Osteocyte (in vitro differentiated cells): ENCODE data around the gene LRRC45. TPM values are rescaled to one million over a fixed set of nuclear protein-coding genes. Genes with fewer than 3 reads are reported as not detected.

Source experiments
- DNase-seq: peaks from one replicate; pipeline ENCODE4 v3.0.0; 2021; ENCODE audit warnings: mixed read lengths; ENCODE audit not compliant: unreplicated experiment; ENCODE audit errors: extremely low spot score
- H3K27ac Mint-ChIP-seq: one replicate; pipeline ENCODE4 v1.8.0; 2021; ENCODE audit warnings: mild to moderate bottlenecking, mixed read lengths; ENCODE audit not compliant: unreplicated experiment
- H3K27me3 Mint-ChIP-seq: one replicate; pipeline ENCODE4 v1.8.0; 2021; ENCODE audit warnings: mixed read lengths; ENCODE audit not compliant: unreplicated experiment
- H3K36me3 Mint-ChIP-seq: one replicate; pipeline ENCODE4 v1.8.0; 2021; ENCODE audit warnings: mixed read lengths; ENCODE audit not compliant: unreplicated experiment
- H3K4me1 Mint-ChIP-seq: one replicate; pipeline ENCODE4 v1.8.0; 2021; ENCODE audit warnings: mixed read lengths; ENCODE audit not compliant: unreplicated experiment
- H3K4me3 Mint-ChIP-seq: one replicate; pipeline ENCODE4 v1.8.0; 2021; ENCODE audit warnings: mild to moderate bottlenecking, moderate library complexity, mixed read lengths; ENCODE audit not compliant: unreplicated experiment
- H3K9me3 Mint-ChIP-seq: one replicate; pipeline ENCODE4 v1.8.0; 2021; ENCODE audit warnings: mixed read lengths; ENCODE audit not compliant: unreplicated experiment
- total RNA-seq: library from RNA; stranded (reverse); gene quantifications from 2 replicates; pipeline ENCODE4 v1.2.1, GENCODE V29; 2021
- TF ChIP-seq, protein P1 (sequence below): fragments of 200-600 bp; sonication (generic); IDR thresholded peaks from 2 replicates; pipeline ENCODE4 v1.5.0; 2021; ENCODE audit warnings: antibody characterized with exemption, mild to moderate bottlenecking, moderate library complexity

The LRRC45 gene
- total RNA-seq, 1 donor from 2014 or later: 9.4 TPM

GRCh38 chr17:82079001-82079677 lies 56.0 kb downstream of the LRRC45 start:
- TF ChIP-seq, protein P1, sequence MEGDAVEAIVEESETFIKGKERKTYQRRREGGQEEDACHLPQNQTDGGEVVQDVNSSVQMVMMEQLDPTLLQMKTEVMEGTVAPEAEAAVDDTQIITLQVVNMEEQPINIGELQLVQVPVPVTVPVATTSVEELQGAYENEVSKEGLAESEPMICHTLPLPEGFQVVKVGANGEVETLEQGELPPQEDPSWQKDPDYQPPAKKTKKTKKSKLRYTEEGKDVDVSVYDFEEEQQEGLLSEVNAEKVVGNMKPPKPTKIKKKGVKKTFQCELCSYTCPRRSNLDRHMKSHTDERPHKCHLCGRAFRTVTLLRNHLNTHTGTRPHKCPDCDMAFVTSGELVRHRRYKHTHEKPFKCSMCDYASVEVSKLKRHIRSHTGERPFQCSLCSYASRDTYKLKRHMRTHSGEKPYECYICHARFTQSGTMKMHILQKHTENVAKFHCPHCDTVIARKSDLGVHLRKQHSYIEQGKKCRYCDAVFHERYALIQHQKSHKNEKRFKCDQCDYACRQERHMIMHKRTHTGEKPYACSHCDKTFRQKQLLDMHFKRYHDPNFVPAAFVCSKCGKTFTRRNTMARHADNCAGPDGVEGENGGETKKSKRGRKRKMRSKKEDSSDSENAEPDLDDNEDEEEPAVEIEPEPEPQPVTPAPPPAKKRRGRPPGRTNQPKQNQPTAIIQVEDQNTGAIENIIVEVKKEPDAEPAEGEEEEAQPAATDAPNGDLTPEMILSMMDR: no peak
- peaks cover 10% of the 10 kb centered on the region for H3K36me3 Mint-ChIP-seq
- H3K27ac Mint-ChIP-seq: no peak overlapping the region
- H3K27me3 Mint-ChIP-seq: no peaks in the 10 kb centered on the region
- no peaks in the 10 kb centered on the region for H3K4me1 Mint-ChIP-seq
- no peak for DNase-seq
- no peak overlapping the region for H3K4me3 Mint-ChIP-seq
- H3K9me3 Mint-ChIP-seq: no peaks in the 10 kb centered on the region

GRCh38 chr17:82080048-82080788 lies 57.1 kb downstream of the LRRC45 start:
- TF ChIP-seq, protein P1: no peak
- Mint-ChIP-seq H3K4me3 (no peak overlapping the region), H3K27me3 (no peaks in the 10 kb centered on the region), H3K4me1 (no peaks in the 10 kb centered on the region), H3K36me3 (peaks cover 12% of the 10 kb centered on the region), H3K27ac (no peak overlapping the region), H3K9me3 (no peaks in the 10 kb centered on the region)
- DNase-seq: no peak

Other genes starting within 250 kb of the LRRC45 start
- gene GCGR, start 219.2 kb upstream of the LRRC45 start, total RNA-seq: not detected in 2 replicates
- 169 and 176 TPM in 2 replicates for gene MCRIP1, start 190.0 kb upstream of the LRRC45 start, total RNA-seq
- 0.62 TPM in 1 of 2 replicates, not detected in the other for gene PPP1R27, start 188.3 kb upstream of the LRRC45 start, total RNA-seq
- gene P4HB, start 162.8 kb upstream of the LRRC45 start, total RNA-seq: 792 and 837 TPM in 2 replicates
- 430 and 433 TPM in 2 replicates for gene ARHGDIA, start 152.0 kb upstream of the LRRC45 start, total RNA-seq
- 72.6 and 78.5 TPM in 2 replicates for gene ALYREF, start 131.7 kb upstream of the LRRC45 start, total RNA-seq
- 119 and 138 TPM in 2 replicates for gene ANAPC11, start 131.6 kb upstream of the LRRC45 start, total RNA-seq
- gene NPB, start 121.1 kb upstream of the LRRC45 start, total RNA-seq: 0.56 and 0.68 TPM in 2 replicates
- gene PCYT2, start 111.9 kb upstream of the LRRC45 start, total RNA-seq: 33.2 and 38.0 TPM in 2 replicates
- 18.8 and 20.9 TPM in 2 replicates for gene SIRT7, start 105.1 kb upstream of the LRRC45 start, total RNA-seq
- 34.7 and 35.6 TPM in 2 replicates for gene MAFG, start 95.6 kb upstream of the LRRC45 start, total RNA-seq
- 123 and 128 TPM in 2 replicates for gene PYCR1, start 86.0 kb upstream of the LRRC45 start, total RNA-seq
- gene MYADML2, start 76.1 kb upstream of the LRRC45 start, total RNA-seq: not detected in 2 replicates
- 0.30 TPM in 1 of 2 replicates, not detected in the other for gene NOTUM, start 62.1 kb upstream of the LRRC45 start, total RNA-seq
- gene ASPSCR1, start 45.7 kb upstream of the LRRC45 start, total RNA-seq: 45.9 and 47.1 TPM in 2 replicates
- gene CENPX, start 427 bp upstream of the LRRC45 start, total RNA-seq: 29.4 and 31.7 TPM in 2 replicates
- gene RAC3, start 8.4 kb downstream of the LRRC45 start, total RNA-seq: 19.4 and 21.8 TPM in 2 replicates
- 69.0 and 71.0 TPM in 2 replicates for gene DCXR, start 14.4 kb downstream of the LRRC45 start, total RNA-seq
- gene RFNG, start 28.5 kb downstream of the LRRC45 start, total RNA-seq: 37.3 and 41.0 TPM in 2 replicates
- gene GPS1, start 28.6 kb downstream of the LRRC45 start, total RNA-seq: 100 and 108 TPM in 2 replicates
- gene DUS1L, start 42.5 kb downstream of the LRRC45 start, total RNA-seq: 69.3 and 73.3 TPM in 2 replicates
- 134 and 136 TPM in 2 replicates for gene FASN, start 74.9 kb downstream of the LRRC45 start, total RNA-seq
- 50.8 and 57.9 TPM in 2 replicates for gene CCDC57, start 189.5 kb downstream of the LRRC45 start, total RNA-seq
- gene SLC16A3, start 205.7 kb downstream of the LRRC45 start, total RNA-seq: 12.9 and 18.1 TPM in 2 replicates